Activated T-cell treated with anti-CD3 and anti-CD28 coated beads, Interleukin-2, amount 50 U/mL, for 24 hours (primary cell): ENCODE results near the gene IFT27.
"Not testable (repeated sequence)": the region's sequence is repeated elsewhere in the genome, so short reads cannot be mapped to it uniquely, and the experiment has no call there.

Experiments
- DNase-seq: peaks from one replicate; pipeline ENCODE4 v3.0.0-alpha.2; 2020
- H3K27ac Mint-ChIP-seq: 2 replicates; pipeline ENCODE4 v1.8.0; 2020; ENCODE audit warnings: mild to moderate bottlenecking, mixed read lengths
- H3K27me3 Mint-ChIP-seq: 2 replicates; pipeline ENCODE4 v1.8.0; 2020; ENCODE audit warnings: mixed read lengths
- H3K36me3 Mint-ChIP-seq: 2 replicates; pipeline ENCODE4 v1.8.0; 2020; ENCODE audit warnings: low read depth, mixed read lengths
- H3K4me1 Mint-ChIP-seq: 2 replicates; pipeline ENCODE4 v1.8.0; 2020; ENCODE audit warnings: low read depth, mixed read lengths
- H3K4me3 Mint-ChIP-seq: 2 replicates; pipeline ENCODE4 v1.8.0; 2020; ENCODE audit warnings: mild to moderate bottlenecking, moderate library complexity, mixed read lengths
- H3K9me3 Mint-ChIP-seq: 2 replicates; pipeline ENCODE4 v1.8.0; 2020; ENCODE audit warnings: mixed read lengths

IFT27 gene

GRCh38 chr22:36764641-36765040 lies 11.3 kb downstream of the IFT27 start:
- no peak for DNase-seq
- Mint-ChIP-seq H3K27ac (no peak overlapping the region), H3K4me3 (no peak overlapping the region), H3K27me3 (no peaks in the 10 kb centered on the region), H3K9me3 (no peaks in the 10 kb centered on the region), H3K36me3 (peaks cover 33% of the 10 kb centered on the region), H3K4me1 (peaks cover 4% of the 10 kb centered on the region)

- Mint-ChIP-seq H3K4me3 (no peak overlapping the region), H3K9me3 (no peaks in the 10 kb centered on the region), H3K4me1 (peaks cover 4% of the 10 kb centered on the region), H3K27me3 (no peaks in the 10 kb centered on the region), H3K36me3 (peaks cover 33% of the 10 kb centered on the region), H3K27ac (no peak overlapping the region)
- no peak for DNase-seq
These were observed 11.9 kb downstream of the IFT27 start for GRCh38 chr22:36764060-36764459.

DNA sequence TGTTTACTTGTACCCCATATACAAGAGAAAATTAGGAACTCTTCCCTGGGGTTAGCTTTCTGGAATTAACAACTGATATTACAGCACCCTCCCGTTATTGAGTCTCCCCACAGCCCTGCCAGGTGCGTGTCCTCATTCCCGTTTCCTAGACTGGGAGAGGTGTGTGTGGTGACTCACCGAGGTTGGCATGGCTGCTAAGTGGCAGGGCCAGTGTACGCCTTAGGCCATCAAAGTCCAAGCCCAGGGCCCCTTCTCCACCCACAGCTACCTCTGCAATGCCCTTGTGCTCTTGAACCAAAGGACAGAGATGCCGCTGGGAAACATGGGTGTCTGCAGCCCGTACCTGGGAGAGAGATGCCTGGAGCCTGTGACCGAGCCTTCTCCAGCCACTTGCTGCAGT lies 12.3 kb downstream of the IFT27 start:
- Mint-ChIP-seq H3K27me3 (no peaks in the 10 kb centered on the region), H3K4me3 (no peak overlapping the region), H3K36me3 (peaks cover 33% of the 10 kb centered on the region), H3K4me1 (peaks cover 4% of the 10 kb centered on the region), H3K27ac (no peak overlapping the region), H3K9me3 (no peaks in the 10 kb centered on the region)
- DNase-seq: no peak

DNA sequence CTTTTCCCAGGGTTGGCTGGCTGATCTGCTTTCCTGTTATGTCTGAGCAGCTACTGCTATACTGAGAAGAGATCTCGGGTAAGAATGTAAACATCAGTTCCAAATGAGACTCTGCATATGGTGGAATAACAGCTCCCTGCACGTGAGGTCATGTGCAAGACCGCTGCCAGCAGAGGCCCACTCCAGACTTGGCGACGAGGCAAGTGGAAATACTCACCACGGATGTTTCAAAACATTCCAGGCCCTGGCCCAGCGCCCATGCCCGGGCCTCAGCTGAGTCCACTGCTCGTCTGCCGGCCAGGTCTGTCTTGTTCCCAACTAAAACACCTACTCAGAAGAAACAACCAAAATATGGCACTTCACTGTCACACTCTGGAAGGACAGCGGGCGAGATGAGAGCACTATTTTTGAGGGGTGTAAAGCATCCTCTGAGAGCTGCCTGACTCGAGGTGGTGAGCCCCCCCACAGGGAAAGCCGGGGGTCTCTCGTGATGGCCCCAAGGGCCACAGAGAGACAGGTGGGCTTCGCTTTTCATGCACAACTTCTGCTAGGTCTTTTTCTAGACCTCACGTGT lies 13.1 kb downstream of the IFT27 start:
- Mint-ChIP-seq H3K9me3 (no peaks in the 10 kb centered on the region), H3K36me3 (peaks cover 33% of the 10 kb centered on the region), H3K27me3 (no peaks in the 10 kb centered on the region), H3K4me3 (no peak overlapping the region), H3K4me1 (peaks cover 4% of the 10 kb centered on the region), H3K27ac (no peak overlapping the region)
- no peak for DNase-seq

- no peaks in the 10 kb centered on the region for H3K27me3 Mint-ChIP-seq
- H3K27ac Mint-ChIP-seq: no peak overlapping the region
- peaks cover 5% of the 10 kb centered on the region for H3K4me1 Mint-ChIP-seq
- no peak overlapping the region for H3K4me3 Mint-ChIP-seq
- H3K9me3 Mint-ChIP-seq: no peaks in the 10 kb centered on the region
- peaks cover 27% of the 10 kb centered on the region for H3K36me3 Mint-ChIP-seq
- DNase-seq: no peak
These were observed 14.2 kb downstream of the IFT27 start for GRCh38 chr22:36761553-36762240.

DNA sequence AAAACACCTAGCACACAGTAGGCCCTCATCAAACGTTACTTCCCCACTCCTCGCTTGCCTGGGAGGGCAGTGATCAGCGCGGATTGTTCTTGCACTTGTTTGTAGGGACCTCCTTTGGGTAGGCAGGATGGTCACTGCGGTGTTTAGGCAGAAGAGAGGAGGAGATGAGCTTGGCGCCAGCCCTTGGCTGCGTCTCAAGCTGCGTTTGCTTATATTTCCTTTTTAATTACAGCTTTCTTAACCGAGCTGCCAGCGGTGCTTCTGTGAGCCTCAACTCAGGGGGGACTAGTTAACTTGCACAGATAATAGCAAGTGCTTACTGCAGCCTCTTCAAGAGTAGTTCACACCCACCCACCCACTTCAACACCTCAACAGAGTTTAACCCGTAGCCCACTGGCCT lies 15.1 kb downstream of the IFT27 start:
- peaks cover 19% of the 10 kb centered on the region for H3K36me3 Mint-ChIP-seq
- H3K4me1 Mint-ChIP-seq: peaks cover 1% of the 10 kb centered on the region

DNA sequence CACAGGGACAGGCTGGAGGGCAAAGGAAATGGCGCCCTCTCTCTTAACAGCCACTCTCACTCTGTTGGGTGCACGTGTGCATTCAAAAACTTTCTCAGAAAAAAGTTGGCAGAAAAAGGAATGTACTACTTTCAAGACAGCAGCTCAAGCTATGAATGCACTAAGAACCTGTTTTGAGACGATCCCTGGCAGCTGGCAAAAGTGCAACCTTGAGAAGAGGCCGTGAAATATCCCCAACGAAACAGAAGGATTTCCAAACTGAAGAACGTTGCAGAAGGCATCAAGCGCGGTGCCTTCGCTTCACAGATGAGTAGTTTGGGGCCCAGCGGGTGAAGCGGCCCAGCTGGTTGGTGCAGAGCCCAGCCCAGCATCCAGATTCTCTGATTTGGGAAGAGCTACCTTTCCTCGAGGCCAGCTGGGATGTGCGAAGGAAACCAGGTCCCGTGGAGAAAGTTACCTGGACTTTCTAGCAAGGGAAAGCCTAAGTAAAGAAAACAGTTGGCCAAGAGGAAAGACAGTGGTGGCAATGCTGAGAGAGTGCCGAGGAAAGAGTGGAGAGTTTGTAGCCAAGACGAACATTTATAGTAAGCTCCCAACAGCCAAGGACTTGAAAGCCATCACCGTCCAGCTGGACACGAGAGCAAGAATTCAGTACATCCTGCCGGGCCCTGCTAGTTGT lies 16.3 kb downstream of the IFT27 start:
- no peak overlapping the region for H3K27ac Mint-ChIP-seq
- H3K27me3 Mint-ChIP-seq: peaks cover 4% of the 10 kb centered on the region
- DNase-seq: no peak
- peaks cover 1% of the 10 kb centered on the region for H3K4me1 Mint-ChIP-seq
- no peak overlapping the region for H3K4me3 Mint-ChIP-seq
- H3K9me3 Mint-ChIP-seq: no peaks in the 10 kb centered on the region
- H3K36me3 Mint-ChIP-seq: peaks cover 13% of the 10 kb centered on the region

More for the DNA sequence above, 15.1 kb downstream of the IFT27 start:
- Mint-ChIP-seq H3K4me3 (no peak overlapping the region), H3K27ac (no peak overlapping the region), H3K27me3 (no peaks in the 10 kb centered on the region), H3K9me3 (no peaks in the 10 kb centered on the region)
- no peak for DNase-seq

- DNase-seq: no peak
- H3K4me1 Mint-ChIP-seq: peaks cover 1% of the 10 kb centered on the region
- H3K27me3 Mint-ChIP-seq: peaks cover 4% of the 10 kb centered on the region
- H3K9me3 Mint-ChIP-seq: no peaks in the 10 kb centered on the region
- no peak overlapping the region for H3K27ac Mint-ChIP-seq
- no peak overlapping the region for H3K4me3 Mint-ChIP-seq
- peaks cover 13% of the 10 kb centered on the region for H3K36me3 Mint-ChIP-seq
These were observed 17.1 kb downstream of the IFT27 start for GRCh38 chr22:36758792-36759271.

DNA sequence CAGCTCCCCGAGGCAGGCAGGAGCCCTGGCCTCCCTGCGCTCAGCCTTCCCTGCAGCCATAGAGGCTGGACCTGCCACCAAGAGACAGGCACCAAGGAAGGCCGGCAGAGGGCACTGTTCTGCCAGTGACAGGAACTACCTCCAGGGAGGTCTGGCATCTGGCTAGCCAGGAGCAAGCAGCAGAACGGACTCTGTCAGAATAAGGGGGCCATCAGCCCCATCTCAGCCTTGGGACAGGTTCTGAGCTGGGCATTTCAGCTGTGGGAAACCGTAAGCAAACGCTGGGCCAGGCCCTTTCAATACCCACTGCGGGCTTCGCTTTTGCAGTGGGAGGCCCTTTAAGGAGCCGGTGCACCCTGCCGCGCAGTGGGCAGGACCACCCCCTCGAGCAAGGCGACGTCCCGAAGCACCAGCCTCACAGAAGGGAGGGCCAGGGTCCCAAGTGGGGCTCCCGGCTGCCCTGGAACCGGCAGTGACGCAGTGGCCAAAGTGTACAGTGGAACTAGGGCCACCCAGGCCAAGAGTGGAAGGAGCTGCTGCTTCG lies 18.2 kb downstream of the IFT27 start:
- DNase-seq: peak; percentile 84
- H3K36me3 Mint-ChIP-seq: peaks cover 6% of the 10 kb centered on the region
- H3K4me3 Mint-ChIP-seq: no peak overlapping the region
- H3K27me3 Mint-ChIP-seq: peaks cover 12% of the 10 kb centered on the region
- H3K9me3 Mint-ChIP-seq: no peaks in the 10 kb centered on the region
- no peak overlapping the region for H3K27ac Mint-ChIP-seq
- H3K4me1 Mint-ChIP-seq: peaks cover 1% of the 10 kb centered on the region

GRCh38 chr22:36756746-36757655 lies 18.9 kb downstream of the IFT27 start:
- Mint-ChIP-seq H3K4me1 (peaks cover 1% of the 10 kb centered on the region), H3K27ac (no peak overlapping the region), H3K27me3 (peaks cover 15% of the 10 kb centered on the region), H3K36me3 (no peaks in the 10 kb centered on the region), H3K4me3 (no peak overlapping the region), H3K9me3 (no peaks in the 10 kb centered on the region)
- no peak for DNase-seq

GRCh38 chr22:36756031-36756430 lies 19.9 kb downstream of the IFT27 start:
- Mint-ChIP-seq H3K4me1 (peaks cover 1% of the 10 kb centered on the region), H3K27me3 (peaks cover 18% of the 10 kb centered on the region), H3K4me3 (no peak overlapping the region), H3K27ac (no peak overlapping the region), H3K9me3 (no peaks in the 10 kb centered on the region), H3K36me3 (no peaks in the 10 kb centered on the region)
- no peak for DNase-seq

GRCh38 chr22:36755316-36755715 lies 20.6 kb downstream of the IFT27 start:
- Mint-ChIP-seq H3K9me3 (no peaks in the 10 kb centered on the region), H3K27me3 (peaks cover 18% of the 10 kb centered on the region), H3K4me1 (peaks cover 1% of the 10 kb centered on the region), H3K4me3 (no peak overlapping the region), H3K27ac (no peak overlapping the region), H3K36me3 (no peaks in the 10 kb centered on the region)
- DNase-seq: no peak

GRCh38 chr22:36754881-36755280 lies 21.0 kb downstream of the IFT27 start:
- not testable (repeated sequence) for H3K4me3 Mint-ChIP-seq, H3K9me3 Mint-ChIP-seq, H3K4me1 Mint-ChIP-seq, H3K27ac Mint-ChIP-seq, H3K36me3 Mint-ChIP-seq, DNase-seq
- H3K27me3 Mint-ChIP-seq: peaks cover 18% of the 10 kb centered on the region

GRCh38 chr22:36753916-36754315 lies 22.0 kb downstream of the IFT27 start:
- H3K27ac Mint-ChIP-seq: no peak overlapping the region

More at GRCh38 chr22:36753916-36754315, 22.0 kb downstream of the IFT27 start:
- no peaks in the 10 kb centered on the region for H3K36me3 Mint-ChIP-seq
- H3K4me3 Mint-ChIP-seq: no peak overlapping the region
- peaks cover 1% of the 10 kb centered on the region for H3K4me1 Mint-ChIP-seq
- no peak for DNase-seq
- peaks cover 18% of the 10 kb centered on the region for H3K27me3 Mint-ChIP-seq
- H3K9me3 Mint-ChIP-seq: no peaks in the 10 kb centered on the region
